CD4-positive, alpha-beta T cell (primary cell): Measurements from ENCODE around the gene EPG5. TPM values are rescaled to one million over a fixed set of nuclear protein-coding genes. Genes with fewer than 3 reads are reported as not detected.
"Not testable (repeated sequence)": the region's sequence is repeated elsewhere in the genome, so short reads cannot be mapped to it uniquely, and the experiment has no call there.

Source experiments
- ATAC-seq: fragments of 200-7000 bp; cut with Tn5 transposase; one replicate; pipeline ENCODE4 v1.10.0; 2022; ENCODE audit warnings: mild to moderate bottlenecking; ENCODE audit not compliant: poor library complexity
- CTCF ChIA-PET: fragments of 350-600 bp; sonication (Branson Sonifier 250); formaldehyde crosslinking; loops from one replicate; lab custom pipeline; 2021; ENCODE audit warnings: antibody characterized with exemption, inconsistent platforms; lab: Charles Lee
- POLR2A ChIA-PET: fragments of 350-600 bp; sonication (Branson Sonifier 250); formaldehyde crosslinking; loops from one replicate; lab custom pipeline; 2021; ENCODE audit warnings: antibody characterized with exemption, inconsistent platforms; lab: Charles Lee
- DNase-seq, 14 experiments: peaks; one replicate each; pipeline ENCODE4 v3.0.0-alpha.2; 2013 to 2020; ENCODE audit warnings: mixed read lengths in 2 of 14
- H3K27ac ChIP-seq, 2 donors: one replicate each; pipeline versions ENCODE4 v1.5.1 to v1.7.0; 2013; ENCODE audit warnings: low read length in 2 of 2, low read depth in 1 of 2, mild to moderate bottlenecking in 1 of 2
- H3K27me3 ChIP-seq, 2 experiments: 1 replicate in 1 of 2; 2 replicates in 1 of 2; pipeline versions ENCODE4 v1.6.1 to v1.7.0; 2013; ENCODE audit warnings: low read length in 2 of 2, control low read depth in 1 of 2, mild to moderate bottlenecking in 1 of 2, moderate library complexity in 1 of 2; ENCODE audit not compliant: insufficient read depth in 2 of 2, control insufficient read depth in 1 of 2
- H3K36me3 ChIP-seq: one replicate; pipeline ENCODE4 v1.6.1; 2013; ENCODE audit warnings: low read length, control low read depth; ENCODE audit not compliant: insufficient read depth
- H3K4me1 ChIP-seq: one replicate; pipeline ENCODE4 v1.6.1; 2013; ENCODE audit warnings: low read length, control low read depth; ENCODE audit not compliant: insufficient read depth
- H3K4me3 ChIP-seq: one replicate; pipeline ENCODE4 v1.5.1; 2013; ENCODE audit warnings: mild to moderate bottlenecking, low read length, moderate library complexity
- H3K9me3 ChIP-seq, 2 experiments: 1 replicate in 1 of 2; 2 replicates in 1 of 2; pipeline versions ENCODE4 v1.6.1 to v1.7.0; 2013; ENCODE audit warnings: low read length in 2 of 2, mild to moderate bottlenecking in 2 of 2, control low read depth in 1 of 2, moderate library complexity in 1 of 2; ENCODE audit not compliant: control insufficient read depth in 1 of 2, insufficient read depth in 1 of 2
- H3K27ac Mint-ChIP-seq: one replicate; pipeline ENCODE4 v1.8.0; 2020; ENCODE audit warnings: mixed read lengths
- H3K27me3 Mint-ChIP-seq: one replicate; pipeline ENCODE4 v1.8.0; 2021; ENCODE audit warnings: mixed read lengths
- H3K36me3 Mint-ChIP-seq: one replicate; pipeline ENCODE4 v1.8.0; 2021; ENCODE audit warnings: low read depth, mixed read lengths
- H3K4me1 Mint-ChIP-seq: one replicate; pipeline ENCODE4 v1.8.0; 2021; ENCODE audit warnings: low read depth, mixed read lengths
- H3K4me3 Mint-ChIP-seq: one replicate; pipeline ENCODE4 v1.8.0; 2020; ENCODE audit warnings: mild to moderate bottlenecking, mixed read lengths
- H3K9me3 Mint-ChIP-seq: one replicate; pipeline ENCODE4 v1.8.0; 2020; ENCODE audit warnings: mixed read lengths
- CTCF ChIP-seq: fragments of 200-600 bp; IDR thresholded peaks from one replicate; pipeline ENCODE4 v1.8.0; 2022; ENCODE audit warnings: antibody characterized with exemption, mild to moderate bottlenecking
- intact Hi-C, 2 experiments: fragments of 100-400 bp; cut with DNase I in 1 of 2; cut with micrococcal nuclease in 1 of 2; formaldehyde crosslinking; loops; one replicate each; pipeline versions ENCODE4 v1.15.1 to v1.9.0; 2023 to 2025; cut with DNase I, micrococcal nuclease
- total RNA-seq, 174 experiments: library from RNA in 2 of 174; stranded (reverse) in 2 of 174; gene quantifications; one replicate each; pipeline ENCODE4 v1.2.3 and lab custom pipeline; 2021 to 2026

EPG5 gene
- total RNA-seq, 2 experiments from 2014 or later, result 25.3 to 26.9 TPM

GRCh38 chr18:45962866-45963265 is 4.3 kb downstream of the EPG5 start:
- Mint-ChIP-seq H3K27me3 (no peaks in the 10 kb centered on the region), H3K4me1 (peaks cover 80% of the 10 kb centered on the region), H3K4me3 (peak overlapping the region; percentile 77), H3K27ac (peak overlapping the region; percentile 81), H3K9me3 (no peaks in the 10 kb centered on the region), H3K36me3 (peaks cover 41% of the 10 kb centered on the region)
- H3K27me3 ChIP-seq, result no peaks in the 10 kb centered on the region
- peak in 4 of 14 experiments; percentile 15 to 73 (median 42) for DNase-seq
- H3K27ac ChIP-seq, result peak overlapping the region; percentile 39 to 48
- H3K4me1 ChIP-seq, result peaks cover 60% of the 10 kb centered on the region
- POLR2A ChIA-PET, result interaction anchor here (1.1 to 1.9 kb wide), 2 partner anchors 11 to 110 kb away, joined by 4 to 10 read pairs; partner anchors contain the start of gene PSTPIP2
- CTCF ChIA-PET, result interaction anchor here (1.2 to 2.8 kb wide), 4 partner anchors 11 to 111 kb away, joined by 3 to 16 read pairs (median 4); no protein-coding TSS in a partner anchor
- TF ChIP-seq CTCF, result no peak
- H3K36me3 ChIP-seq, result peaks cover 4% of the 10 kb centered on the region
- ATAC-seq, result peak; percentile 33
- intact Hi-C loops, result loop anchor here in 1 of 2 experiments (1.0 to 5.0 kb wide), 2 partner anchors 11 to 276 kb away; no protein-coding TSS in a partner anchor
- no peaks in the 10 kb centered on the region for H3K9me3 ChIP-seq
- H3K4me3 ChIP-seq, result no peak overlapping the region

GRCh38 chr18:45962461-45962860 is 4.7 kb downstream of the EPG5 start:
- Histone ChIP-seq H3K27me3 (no peaks in the 10 kb centered on the region), H3K9me3 (no peaks in the 10 kb centered on the region), H3K4me3 (no peak overlapping the region), H3K36me3 (peaks cover 4% of the 10 kb centered on the region), H3K27ac (peak overlapping the region; percentile 39 to 48), H3K4me1 (peaks cover 60% of the 10 kb centered on the region)
- TF ChIP-seq CTCF, result no peak
- Mint-ChIP-seq H3K27ac (peak overlapping the region; percentile 81), H3K4me1 (peaks cover 80% of the 10 kb centered on the region), H3K9me3 (no peaks in the 10 kb centered on the region), H3K36me3 (peaks cover 43% of the 10 kb centered on the region), H3K27me3 (no peaks in the 10 kb centered on the region), H3K4me3 (peak overlapping the region; percentile 42)
- intact Hi-C loops, result loop anchor here in 1 of 2 experiments (5.0 kb wide), 1 partner anchor 275 kb away; no protein-coding TSS in a partner anchor
- peak in 10 of 14 experiments; percentile 10 to 91 (median 32) for DNase-seq
- CTCF ChIA-PET, result interaction anchor here (0.6 to 2.8 kb wide), 5 partner anchors 10 to 111 kb away, joined by 3 to 16 read pairs (median 3); no protein-coding TSS in a partner anchor
- POLR2A ChIA-PET, result interaction anchor here (0.6 to 1.9 kb wide), 4 partner anchors 10 to 111 kb away, joined by 3 to 10 read pairs (median 4); partner anchors contain the start of gene PSTPIP2
- ATAC-seq, result peak; percentile 33

- H3K4me3 Mint-ChIP-seq, H3K27ac Mint-ChIP-seq, DNase-seq, ATAC-seq, H3K9me3 ChIP-seq, H3K9me3 Mint-ChIP-seq, H3K4me3 ChIP-seq, CTCF ChIA-PET, H3K27me3 ChIP-seq, H3K27ac ChIP-seq, intact Hi-C loops, H3K27me3 Mint-ChIP-seq, POLR2A ChIA-PET: not testable (repeated sequence)
- H3K36me3 Mint-ChIP-seq, result peaks cover 46% of the 10 kb centered on the region
- H3K36me3 ChIP-seq, result peaks cover 16% of the 10 kb centered on the region
- peaks cover 46% of the 10 kb centered on the region for H3K4me1 ChIP-seq
- peaks cover 70% of the 10 kb centered on the region for H3K4me1 Mint-ChIP-seq
Observed at GRCh38 chr18:45959484-45959883, 7.6 kb downstream of the EPG5 start.
